GM18517 (cell line): Measurements from ENCODE around the gene ZC3H12C.

Experiments used
- ATAC-seq: cut with Tn5 transposase; IDR thresholded peaks from one replicate; pipeline ENCODE4 v1.9.1; 2021; ENCODE audit warnings: mild to moderate bottlenecking, moderate library complexity; ENCODE audit not compliant: unreplicated experiment

The ZC3H12C gene

GRCh38 chr11:110076371-110076965 lies 16.7 kb upstream of the ZC3H12C start:
- peak; percentile 43 for ATAC-seq

DNA sequence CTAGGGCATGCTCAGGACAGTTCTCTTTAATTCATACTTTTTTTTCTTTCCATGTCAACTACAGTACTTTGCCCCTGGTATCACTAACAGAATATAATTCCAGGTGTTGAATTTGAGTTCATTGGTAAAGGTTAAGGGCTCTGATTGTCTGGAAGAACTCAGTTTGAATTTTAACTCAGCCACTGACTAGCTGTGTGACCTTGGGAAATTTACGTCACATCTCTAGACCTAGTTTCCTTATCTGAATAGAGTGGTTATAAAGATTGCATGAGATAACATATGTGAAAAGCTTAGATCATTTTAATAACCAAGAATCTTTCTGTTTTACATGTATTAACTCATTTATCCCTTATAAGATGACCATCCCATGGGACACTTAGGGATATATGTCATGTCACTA lies 15.8 kb upstream of the ZC3H12C start:
- ATAC-seq, result peak; percentile 19

- peak; percentile 94 for ATAC-seq
Measured at GRCh38 chr11:110077831-110078325, 15.3 kb upstream of the ZC3H12C start.

DNA sequence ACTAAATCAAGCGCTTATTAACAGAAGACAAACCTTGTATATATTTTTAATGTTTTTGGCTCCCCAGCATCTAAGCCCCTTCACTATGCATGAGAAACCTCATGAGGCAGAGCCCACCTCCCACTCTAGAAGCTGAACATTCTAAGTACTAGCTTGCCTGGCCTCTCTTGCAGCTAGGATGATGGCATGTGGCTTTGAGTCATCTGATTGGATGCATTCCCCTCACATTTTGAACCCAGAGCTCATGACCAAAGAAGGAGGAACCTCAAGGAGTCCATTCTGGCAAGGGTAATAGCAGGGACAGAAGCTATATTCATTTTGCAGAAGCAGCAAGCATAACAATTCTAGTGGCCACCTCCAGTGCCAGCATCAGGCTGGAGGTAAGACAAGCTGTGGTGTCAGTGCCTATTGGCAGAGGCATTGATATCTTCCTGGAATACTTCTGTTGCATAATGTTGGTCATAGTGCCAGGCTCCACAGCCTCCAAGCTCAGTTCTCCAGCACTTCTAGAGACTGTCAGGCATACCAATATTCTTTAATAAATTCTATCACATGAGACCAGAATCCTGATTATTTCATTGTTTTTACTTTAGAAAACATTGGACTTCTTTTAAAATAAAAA lies 14.2 kb upstream of the ZC3H12C start:
- ATAC-seq, result no peak

DNA sequence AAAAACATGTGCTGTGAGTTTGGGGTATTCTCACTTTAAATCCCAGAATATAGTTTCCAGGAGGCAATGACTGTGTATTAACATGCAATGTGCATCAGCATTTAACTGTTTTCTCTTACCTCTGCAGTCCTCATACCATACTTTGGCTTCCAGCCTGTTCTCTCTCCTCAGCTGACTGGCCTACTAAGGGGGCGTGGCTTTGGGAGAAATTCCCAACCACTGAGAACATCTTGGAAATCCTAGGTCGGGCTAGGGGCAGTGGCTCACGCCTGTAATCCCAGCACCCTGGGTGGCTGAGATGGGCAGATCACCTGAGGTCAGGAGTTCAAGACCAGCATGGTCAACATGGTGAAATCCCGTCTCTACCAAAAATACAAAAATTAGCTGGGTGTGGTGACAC lies 13.5 kb upstream of the ZC3H12C start:
- no peak for ATAC-seq

DNA sequence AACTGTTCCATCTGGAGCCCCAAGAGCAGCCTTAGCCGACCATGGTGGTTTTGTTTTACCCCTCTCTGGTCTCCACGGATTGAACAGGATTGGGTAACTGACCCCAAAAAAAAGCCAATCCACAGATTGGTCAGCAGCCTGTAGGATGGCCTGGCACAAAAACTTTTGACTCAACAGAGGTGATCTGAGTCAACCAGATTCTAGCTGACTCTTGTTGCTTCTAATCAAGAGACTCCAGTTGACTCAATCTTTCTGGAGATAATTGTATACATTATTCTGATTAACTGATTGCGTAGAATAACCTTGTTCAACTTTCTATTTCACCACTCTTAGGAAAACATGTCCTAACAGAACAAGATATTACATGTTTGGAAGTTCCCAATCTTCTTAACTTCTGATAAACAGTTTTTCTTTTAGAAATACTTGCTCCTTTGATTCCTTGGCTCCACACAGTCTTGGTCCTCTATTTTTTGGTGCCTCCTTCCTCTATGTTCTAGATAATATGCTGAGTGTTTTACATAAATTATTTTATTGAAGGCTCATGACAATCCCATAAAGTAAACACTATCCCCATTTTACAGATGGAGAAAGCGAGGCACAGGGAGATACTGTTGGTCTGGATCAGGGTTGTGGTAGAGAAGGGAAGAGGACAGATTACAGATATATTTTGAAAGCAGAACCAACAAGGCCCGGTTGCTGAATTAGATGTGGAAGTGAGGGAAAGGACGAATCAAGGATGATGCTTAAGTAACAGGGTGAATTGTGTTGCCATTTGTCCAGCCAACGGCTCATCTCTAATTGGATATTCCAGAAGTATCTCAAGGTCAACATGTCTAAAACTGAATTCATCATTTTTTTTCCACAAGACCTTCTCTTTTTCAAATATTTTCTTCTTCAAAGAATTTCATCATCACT lies 11.5 kb upstream of the ZC3H12C start:
- ATAC-seq, result no peak

DNA sequence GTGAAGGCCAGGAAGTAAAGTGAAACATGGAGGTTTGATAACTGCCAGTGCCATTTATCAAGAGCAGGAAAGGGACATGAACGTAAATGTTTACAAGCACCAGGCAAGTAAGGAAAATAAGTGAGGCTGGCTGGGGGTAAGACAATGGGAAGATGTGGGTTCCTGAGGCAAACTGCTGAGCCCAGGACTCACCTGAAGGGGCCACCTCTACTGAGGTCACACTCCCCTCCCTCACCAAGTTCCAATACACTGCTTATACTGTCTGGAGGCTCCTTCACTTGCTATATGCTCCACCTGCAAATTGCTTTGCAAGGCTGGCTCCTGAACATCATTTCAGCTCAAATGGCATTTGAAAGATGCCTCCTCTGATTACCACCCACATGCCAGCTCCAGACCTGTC lies 10.3 kb upstream of the ZC3H12C start:
- no peak for ATAC-seq

GRCh38 chr11:110085255-110085838 lies 7.8 kb upstream of the ZC3H12C start:
- ATAC-seq, result no peak

DNA sequence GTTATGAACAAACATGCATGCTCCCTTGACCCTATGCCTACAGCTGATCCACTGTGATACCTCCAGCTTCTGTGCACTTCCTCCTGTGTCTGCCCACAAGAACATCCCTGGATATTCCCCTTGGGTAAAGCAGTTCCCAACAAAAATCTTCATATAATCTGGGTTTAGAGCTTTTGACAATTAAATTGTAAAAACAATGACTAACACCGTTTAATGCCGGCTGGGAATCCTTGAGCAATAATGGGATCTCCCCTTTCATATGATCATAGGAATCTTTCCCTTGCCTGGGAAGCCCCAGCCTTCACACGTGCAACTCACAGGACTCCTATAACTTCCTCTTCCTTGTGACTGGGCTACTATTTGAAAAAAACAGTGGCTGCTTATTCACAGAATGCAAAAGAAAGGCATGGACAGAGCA lies 6.3 kb upstream of the ZC3H12C start:
- no peak for ATAC-seq

GRCh38 chr11:110087812-110088534 lies 5.2 kb upstream of the ZC3H12C start:
- ATAC-seq, result no peak

GRCh38 chr11:110088535-110089344 lies 4.5 kb upstream of the ZC3H12C start:
- ATAC-seq, result no peak

DNA sequence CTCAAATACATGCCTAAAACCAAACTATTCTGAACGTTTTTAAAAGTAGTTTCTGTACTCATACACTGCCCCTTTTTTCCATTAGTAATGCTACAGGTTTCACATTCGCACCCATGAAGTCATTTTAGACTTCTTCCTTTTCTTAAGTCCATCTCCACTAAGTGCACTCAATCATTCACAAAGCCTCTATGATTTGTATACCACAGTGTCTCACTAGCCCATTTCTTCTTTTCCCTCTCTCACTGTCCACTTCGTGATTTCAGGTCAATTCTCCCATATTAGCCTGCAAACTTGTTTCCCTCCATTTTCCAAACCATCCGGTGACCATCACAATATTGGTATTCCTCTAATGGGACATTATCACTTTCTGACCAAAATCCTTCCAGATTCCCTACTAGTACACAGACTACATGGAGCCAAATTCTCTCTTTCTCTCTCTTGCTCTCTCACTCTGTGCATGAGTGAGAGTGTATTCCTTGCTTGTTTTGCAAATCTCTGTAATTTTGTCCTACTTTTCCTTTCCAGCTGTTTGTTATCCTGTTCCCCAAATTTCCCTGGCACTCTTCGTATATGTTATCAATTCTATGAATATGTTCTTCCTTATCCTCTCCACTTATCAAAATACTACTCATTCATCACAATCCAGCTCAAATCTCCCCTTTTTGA lies 3.4 kb upstream of the ZC3H12C start:
- ATAC-seq, result peak; percentile 51

- ATAC-seq, result no peak
Measured at GRCh38 chr11:110090466-110091026, 2.6 kb upstream of the ZC3H12C start.

GRCh38 chr11:110092111-110092514 lies 1.1 kb upstream of the ZC3H12C start:
- no peak for ATAC-seq

DNA sequence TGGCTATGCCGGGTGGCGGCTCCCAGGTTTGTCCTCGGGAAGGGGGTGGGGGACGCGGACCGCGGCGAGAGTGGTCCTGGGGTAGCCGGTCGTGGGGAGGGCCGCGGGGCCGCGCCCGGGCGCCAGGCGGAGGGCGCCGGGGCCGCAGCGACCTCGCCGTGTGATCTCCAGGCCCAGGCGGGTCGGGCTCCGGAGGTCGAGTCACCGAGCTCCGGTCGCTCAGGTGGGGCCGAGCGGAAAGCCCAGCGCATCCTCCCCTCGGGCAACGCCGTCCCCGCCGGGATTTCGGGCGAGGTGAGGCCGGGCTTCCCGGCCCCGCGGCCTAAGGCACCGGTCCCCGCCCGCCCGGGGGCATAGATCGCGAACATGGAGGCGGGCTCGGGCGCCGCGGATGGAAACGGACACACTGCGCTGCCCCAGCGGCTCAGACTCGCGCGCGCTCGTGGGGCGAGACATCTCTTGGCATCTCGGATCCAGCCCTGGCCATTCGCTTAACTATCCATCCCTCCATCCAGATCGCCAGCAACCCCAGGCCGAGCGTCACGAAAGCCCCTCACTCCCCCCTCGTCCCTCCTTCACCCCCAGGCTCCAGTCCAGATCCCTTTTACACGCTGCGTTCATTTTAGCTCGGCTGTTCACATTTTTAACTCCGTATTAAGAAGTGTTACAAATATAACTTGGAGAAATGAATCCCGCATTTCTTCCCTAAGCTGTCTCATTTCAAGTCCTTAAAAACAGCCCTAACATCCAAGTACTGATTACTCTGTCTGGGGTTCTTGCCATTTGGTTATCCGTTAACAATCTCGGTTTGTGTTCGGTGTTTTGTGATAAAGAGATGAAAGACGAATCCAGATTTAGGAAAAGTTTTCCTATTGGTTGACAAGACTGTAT lies 460 bp downstream of the ZC3H12C start:
- ATAC-seq, result no peak

DNA sequence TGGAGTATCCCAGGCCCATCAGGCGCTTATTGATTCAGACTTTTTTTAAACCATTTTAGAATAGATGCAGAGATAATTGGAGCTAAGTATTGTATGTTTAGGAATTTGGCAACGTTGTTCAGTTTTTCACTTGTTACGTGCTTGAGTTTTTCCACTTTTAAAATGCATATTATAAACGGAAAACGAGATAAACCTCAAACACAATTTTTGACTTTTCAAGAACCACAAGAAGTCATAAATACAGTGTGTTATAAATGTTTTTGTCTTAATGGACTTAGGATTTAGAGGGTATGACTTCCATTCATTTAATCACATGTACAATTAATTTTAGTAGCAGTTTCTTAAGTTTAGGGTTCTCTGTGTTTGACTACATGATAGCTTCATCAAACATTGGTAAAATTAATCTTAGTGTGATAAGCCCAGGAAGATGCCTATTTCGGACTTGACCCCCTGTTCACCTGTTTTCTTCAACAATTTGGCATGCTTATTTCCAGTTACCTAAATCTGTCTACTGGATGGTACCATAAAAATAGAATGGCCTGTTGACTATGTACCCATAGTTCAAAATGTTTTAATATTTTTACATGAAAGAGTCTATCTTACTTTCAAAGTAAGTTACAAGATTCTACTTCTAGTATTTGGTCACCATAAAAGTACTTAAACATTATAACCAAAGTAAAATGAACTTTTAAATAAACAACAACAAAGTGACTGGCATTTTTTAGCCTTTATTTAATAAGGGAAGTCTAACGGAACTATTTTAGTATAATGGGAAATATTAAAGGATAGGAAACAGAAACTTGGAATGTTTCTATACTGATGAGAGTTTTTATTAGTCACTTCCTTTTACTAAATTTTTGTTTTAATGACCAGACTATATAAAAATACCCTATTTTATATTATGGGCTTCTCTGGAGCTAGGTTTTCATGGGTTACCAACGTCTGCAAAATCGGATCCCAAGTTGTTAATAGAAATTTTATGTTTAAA lies 1.4 kb downstream of the ZC3H12C start:
- no peak for ATAC-seq

- no peak for ATAC-seq
Measured at GRCh38 chr11:110095554-110095953, 2.4 kb downstream of the ZC3H12C start.
